Measurements from ENCODE around the gene FAM107B.

The FAM107B gene

DNA sequence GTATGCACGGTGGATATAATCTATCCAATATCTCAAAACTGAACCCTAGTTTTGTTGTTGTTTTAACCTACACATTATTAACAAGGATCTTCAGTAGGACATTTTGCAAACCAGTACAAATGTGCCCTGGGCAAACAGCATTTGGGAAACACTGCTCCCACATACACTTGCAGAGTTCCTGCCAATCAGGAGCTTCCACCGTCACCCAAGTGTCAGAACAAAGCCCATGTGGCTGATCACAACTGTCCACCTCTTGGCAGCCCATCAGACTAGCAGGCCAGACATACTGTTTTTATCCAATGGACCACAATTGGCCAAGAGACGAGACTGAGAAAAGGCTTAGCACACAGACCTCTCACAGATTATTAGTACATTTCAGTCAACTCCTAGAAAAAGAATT is 200.4 kb downstream of the FAM107B start:
- no peak overlapping the region for H3K4me3 ChIP-seq (ENCODE audit: low read length)
- H3K18ac ChIP-seq (ENCODE audit: low read length) = no peak overlapping the region
- H3K56ac ChIP-seq (ENCODE audit: low read length) = no peak overlapping the region
- H2BK5ac ChIP-seq (ENCODE audit: low read length) = no peak overlapping the region
- no peak overlapping the region for H2AK5ac ChIP-seq (ENCODE audit: low read length)
- peaks cover 8% of the 10 kb centered on the region for H3K4me1 ChIP-seq (ENCODE audit: control insufficient read depth, low read depth, low read length)
- no peak overlapping the region for H3K9ac ChIP-seq (ENCODE audit: low read length)
- no peak overlapping the region for H2BK120ac ChIP-seq (ENCODE audit: low read depth, low read length)
- peaks cover 17% of the 10 kb centered on the region for H3K79me1 ChIP-seq (ENCODE audit: low read length)
- no peak overlapping the region for H3K4me2 ChIP-seq (ENCODE audit: low read length)
- no peak overlapping the region for H4K5ac ChIP-seq (ENCODE audit: low read length)
- no peak overlapping the region for H2BK15ac ChIP-seq (replicated peaks; ENCODE audit: low read depth)
- no CpG with 5 or more reads among the region's 3 CpGs for WGBS (ENCODE audit: extremely low coverage, insufficient coverage, low lambda C conversion rate)
- no peak overlapping the region for H3K23ac ChIP-seq (ENCODE audit: low read length)
- H3K4ac ChIP-seq (ENCODE audit: low read depth, low read length) = no peak overlapping the region
- DNase-seq = no peak
- no peak overlapping the region for H3K27ac ChIP-seq (ENCODE audit: low read depth, low read length)
- H3K27me3 ChIP-seq (ENCODE audit: insufficient read depth, low read length, poor library complexity) = no peaks in the 10 kb centered on the region
- no peak overlapping the region for H4K8ac ChIP-seq (ENCODE audit: low read depth, low read length)
- H3K36me3 ChIP-seq (ENCODE audit: control insufficient read depth, insufficient read depth, low read length) = no peaks in the 10 kb centered on the region
- H3K79me2 ChIP-seq (ENCODE audit: control insufficient read depth, insufficient read depth, low read length) = peaks cover 15% of the 10 kb centered on the region

DNA sequence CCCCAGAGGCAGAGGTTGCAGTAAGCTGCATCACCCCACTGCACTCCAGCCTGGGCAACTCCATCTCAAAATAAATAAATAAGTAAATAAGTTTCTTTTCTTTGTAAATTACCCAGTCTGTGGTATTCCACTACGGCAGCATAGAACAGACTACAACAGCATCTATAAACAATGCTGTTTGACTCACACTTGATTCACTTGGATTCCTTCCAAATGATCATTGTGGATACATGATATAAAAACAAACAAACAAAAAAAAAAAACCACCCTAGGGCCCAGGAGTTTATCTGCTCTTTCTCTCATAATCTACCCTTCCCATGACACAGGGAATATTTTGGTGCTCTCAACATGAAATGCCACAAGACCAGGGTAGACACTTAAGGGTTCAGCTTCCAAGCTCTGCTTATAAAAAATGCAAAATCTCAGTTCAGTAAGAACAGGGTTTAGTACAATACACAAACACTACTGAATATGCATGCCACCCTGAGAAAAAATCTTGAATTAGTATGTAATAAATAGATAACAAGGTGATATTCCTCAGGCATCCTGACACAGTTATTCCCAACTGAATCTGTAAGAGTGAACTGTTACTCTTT is 200.9 kb downstream of the FAM107B start:
- no peak overlapping the region for H3K56ac ChIP-seq (ENCODE audit: low read length)
- no peak overlapping the region for H4K8ac ChIP-seq (ENCODE audit: low read depth, low read length)
- H3K23ac ChIP-seq (ENCODE audit: low read length) = no peak overlapping the region
- H3K4me2 ChIP-seq (ENCODE audit: low read length) = no peak overlapping the region
- no peak overlapping the region for H3K27ac ChIP-seq (ENCODE audit: low read depth, low read length)
- H3K9ac ChIP-seq (ENCODE audit: low read length) = no peak overlapping the region
- no peak overlapping the region for H3K18ac ChIP-seq (ENCODE audit: low read length)
- peaks cover 18% of the 10 kb centered on the region for H3K79me1 ChIP-seq (ENCODE audit: low read length)
- no peak overlapping the region for H3K4ac ChIP-seq (ENCODE audit: low read depth, low read length)
- DNase-seq = no peak
- H3K36me3 ChIP-seq (ENCODE audit: control insufficient read depth, insufficient read depth, low read length) = no peaks in the 10 kb centered on the region
- H2BK15ac ChIP-seq (replicated peaks; ENCODE audit: low read depth) = no peak overlapping the region
- no peak overlapping the region for H4K5ac ChIP-seq (ENCODE audit: low read length)
- H3K4me3 ChIP-seq (ENCODE audit: low read length) = no peak overlapping the region
- no CpG with 5 or more reads among the region's 1 CpG for WGBS (ENCODE audit: extremely low coverage, insufficient coverage, low lambda C conversion rate)
- no peak overlapping the region for H2BK5ac ChIP-seq (ENCODE audit: low read length)
- H3K27me3 ChIP-seq (ENCODE audit: insufficient read depth, low read length, poor library complexity) = no peaks in the 10 kb centered on the region
- H3K4me1 ChIP-seq (ENCODE audit: control insufficient read depth, low read depth, low read length) = peaks cover 8% of the 10 kb centered on the region
- H2BK120ac ChIP-seq (ENCODE audit: low read depth, low read length) = no peak overlapping the region
- H2AK5ac ChIP-seq (ENCODE audit: low read length) = no peak overlapping the region
- peaks cover 15% of the 10 kb centered on the region for H3K79me2 ChIP-seq (ENCODE audit: control insufficient read depth, insufficient read depth, low read length)

DNA sequence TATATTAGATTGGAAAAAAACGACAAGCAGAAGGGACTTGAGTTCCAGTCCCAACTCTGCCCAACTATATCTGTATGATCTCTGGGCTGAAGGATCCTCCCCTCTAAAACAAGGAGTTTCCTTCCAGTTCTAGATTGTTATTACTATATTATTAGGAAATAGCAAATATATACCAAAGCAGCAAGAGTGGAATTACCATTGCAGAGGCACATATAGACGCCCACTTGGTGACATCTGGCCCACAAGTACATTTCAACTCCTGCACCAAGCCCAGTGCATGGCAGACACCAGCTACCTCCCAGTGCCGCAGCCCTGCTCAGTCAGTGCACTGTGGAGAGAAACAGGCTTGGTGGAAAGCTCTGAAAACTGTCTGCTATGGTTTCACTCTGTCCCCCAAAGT is 201.9 kb downstream of the FAM107B start:
- H3K79me2 ChIP-seq (ENCODE audit: control insufficient read depth, insufficient read depth, low read length) = peaks cover 15% of the 10 kb centered on the region
- DNase-seq = no peak
- no peaks in the 10 kb centered on the region for H3K27me3 ChIP-seq (ENCODE audit: insufficient read depth, low read length, poor library complexity)
- no peak overlapping the region for H3K4me3 ChIP-seq (ENCODE audit: low read length)
- no peak overlapping the region for H3K23ac ChIP-seq (ENCODE audit: low read length)
- H2BK15ac ChIP-seq (replicated peaks; ENCODE audit: low read depth) = no peak overlapping the region
- H3K18ac ChIP-seq (ENCODE audit: low read length) = no peak overlapping the region
- H4K8ac ChIP-seq (ENCODE audit: low read depth, low read length) = no peak overlapping the region
- no peak overlapping the region for H2BK120ac ChIP-seq (ENCODE audit: low read depth, low read length)
- no CpG with 5 or more reads among the region's 3 CpGs for WGBS (ENCODE audit: extremely low coverage, insufficient coverage, low lambda C conversion rate)
- no peaks in the 10 kb centered on the region for H3K36me3 ChIP-seq (ENCODE audit: control insufficient read depth, insufficient read depth, low read length)
- H3K9ac ChIP-seq (ENCODE audit: low read length) = no peak overlapping the region
- no peak overlapping the region for H3K4ac ChIP-seq (ENCODE audit: low read depth, low read length)
- H2AK5ac ChIP-seq (ENCODE audit: low read length) = no peak overlapping the region
- no peak overlapping the region for H3K4me2 ChIP-seq (ENCODE audit: low read length)
- peaks cover 21% of the 10 kb centered on the region for H3K79me1 ChIP-seq (ENCODE audit: low read length)
- H3K27ac ChIP-seq (ENCODE audit: low read depth, low read length) = no peak overlapping the region
- H3K56ac ChIP-seq (ENCODE audit: low read length) = no peak overlapping the region
- no peak overlapping the region for H2BK5ac ChIP-seq (ENCODE audit: low read length)
- H4K5ac ChIP-seq (ENCODE audit: low read length) = no peak overlapping the region
- peaks cover 1% of the 10 kb centered on the region for H3K4me1 ChIP-seq (ENCODE audit: control insufficient read depth, low read depth, low read length)

DNA sequence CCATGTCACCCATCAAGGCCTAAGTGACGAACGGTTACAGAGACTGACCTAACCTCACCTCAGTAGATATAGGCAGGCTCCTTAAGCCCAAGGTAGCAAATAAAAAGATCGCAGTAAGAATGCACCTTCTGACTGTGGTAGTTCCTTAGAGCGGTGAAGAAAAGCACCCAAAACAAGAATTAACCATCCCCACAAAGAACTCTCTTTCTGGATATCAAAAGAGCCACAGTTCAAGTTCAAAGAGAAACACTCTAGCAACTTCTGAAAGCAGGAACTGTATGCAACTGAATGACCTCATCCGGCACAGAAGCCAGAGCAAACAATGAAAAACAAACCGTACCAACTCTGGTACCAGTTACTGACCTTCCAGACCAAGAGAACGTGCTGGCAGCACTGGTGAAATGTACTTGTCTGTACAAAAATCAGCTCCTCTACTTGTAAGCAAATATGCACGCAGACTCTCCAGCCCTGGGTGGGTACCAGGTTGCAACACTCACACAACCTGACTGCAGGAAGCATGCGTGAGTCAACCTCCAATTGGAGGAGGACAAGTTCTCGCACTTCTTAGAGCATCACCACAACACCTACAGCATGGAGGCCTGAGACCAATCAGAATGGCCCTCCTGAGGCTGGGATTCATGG is 202.7 kb downstream of the FAM107B start:
- no CpG with 5 or more reads among the region's 10 CpGs for WGBS (ENCODE audit: extremely low coverage, insufficient coverage, low lambda C conversion rate)
- no peak overlapping the region for H3K27ac ChIP-seq (ENCODE audit: low read depth, low read length)
- no peak overlapping the region for H3K23ac ChIP-seq (ENCODE audit: low read length)
- no peak overlapping the region for H3K9ac ChIP-seq (ENCODE audit: low read length)
- no peak overlapping the region for H2AK5ac ChIP-seq (ENCODE audit: low read length)
- no peak overlapping the region for H3K4me2 ChIP-seq (ENCODE audit: low read length)
- no peaks in the 10 kb centered on the region for H3K36me3 ChIP-seq (ENCODE audit: control insufficient read depth, insufficient read depth, low read length)
- H3K56ac ChIP-seq (ENCODE audit: low read length) = no peak overlapping the region
- H3K18ac ChIP-seq (ENCODE audit: low read length) = no peak overlapping the region
- DNase-seq = no peak
- no peak overlapping the region for H4K8ac ChIP-seq (ENCODE audit: low read depth, low read length)
- H2BK15ac ChIP-seq (replicated peaks; ENCODE audit: low read depth) = no peak overlapping the region
- H2BK120ac ChIP-seq (ENCODE audit: low read depth, low read length) = no peak overlapping the region
- no peak overlapping the region for H2BK5ac ChIP-seq (ENCODE audit: low read length)
- no peak overlapping the region for H4K5ac ChIP-seq (ENCODE audit: low read length)
- peaks cover 23% of the 10 kb centered on the region for H3K79me1 ChIP-seq (ENCODE audit: low read length)
- H3K79me2 ChIP-seq (ENCODE audit: control insufficient read depth, insufficient read depth, low read length) = peaks cover 15% of the 10 kb centered on the region
- H3K4me1 ChIP-seq (ENCODE audit: control insufficient read depth, low read depth, low read length) = no peaks in the 10 kb centered on the region
- no peak overlapping the region for H3K4ac ChIP-seq (ENCODE audit: low read depth, low read length)
- H3K27me3 ChIP-seq (ENCODE audit: insufficient read depth, low read length, poor library complexity) = no peaks in the 10 kb centered on the region
- no peak overlapping the region for H3K4me3 ChIP-seq (ENCODE audit: low read length)

DNA sequence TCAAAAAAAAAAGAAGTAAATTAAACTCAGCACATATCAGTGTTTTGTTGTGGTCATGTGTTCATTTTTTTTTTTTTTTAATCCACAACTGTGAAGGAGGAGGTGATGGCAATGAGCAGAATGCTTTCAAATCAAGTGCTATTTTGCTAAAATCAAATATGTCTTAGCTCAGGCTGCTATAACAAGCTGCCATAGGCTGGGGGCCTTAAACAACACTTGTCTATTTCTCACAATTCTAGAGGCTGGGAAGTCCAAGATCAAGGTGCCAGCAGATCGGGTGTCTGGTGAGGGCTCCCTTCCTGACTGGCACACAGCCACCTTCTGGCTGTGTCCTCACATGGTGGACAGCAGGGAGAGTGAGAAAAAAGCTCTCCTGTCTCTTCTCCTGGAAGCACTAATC is 203.9 kb downstream of the FAM107B start:
- no peak overlapping the region for H3K9ac ChIP-seq (ENCODE audit: low read length)
- no peak overlapping the region for H2BK5ac ChIP-seq (ENCODE audit: low read length)
- no peak overlapping the region for H3K18ac ChIP-seq (ENCODE audit: low read length)
- H2AK5ac ChIP-seq (ENCODE audit: low read length) = no peak overlapping the region
- peaks cover 23% of the 10 kb centered on the region for H3K79me1 ChIP-seq (ENCODE audit: low read length)
- no peak overlapping the region for H3K56ac ChIP-seq (ENCODE audit: low read length)
- no peaks in the 10 kb centered on the region for H3K36me3 ChIP-seq (ENCODE audit: control insufficient read depth, insufficient read depth, low read length)
- H3K23ac ChIP-seq (ENCODE audit: low read length) = no peak overlapping the region
- no peak overlapping the region for H3K4ac ChIP-seq (ENCODE audit: low read depth, low read length)
- H2BK120ac ChIP-seq (ENCODE audit: low read depth, low read length) = no peak overlapping the region
- H3K4me2 ChIP-seq (ENCODE audit: low read length) = no peak overlapping the region
- no peak overlapping the region for H3K27ac ChIP-seq (ENCODE audit: low read depth, low read length)
- WGBS (ENCODE audit: extremely low coverage, insufficient coverage, low lambda C conversion rate) = no CpG with 5 or more reads among the region's 1 CpG
- H2BK15ac ChIP-seq (replicated peaks; ENCODE audit: low read depth) = no peak overlapping the region
- no peak overlapping the region for H4K5ac ChIP-seq (ENCODE audit: low read length)
- H3K4me1 ChIP-seq (ENCODE audit: control insufficient read depth, low read depth, low read length) = no peaks in the 10 kb centered on the region
- H3K27me3 ChIP-seq (ENCODE audit: insufficient read depth, low read length, poor library complexity) = no peaks in the 10 kb centered on the region
- DNase-seq = no peak
- H3K4me3 ChIP-seq (ENCODE audit: low read length) = no peak overlapping the region
- no peak overlapping the region for H4K8ac ChIP-seq (ENCODE audit: low read depth, low read length)
- peaks cover 12% of the 10 kb centered on the region for H3K79me2 ChIP-seq (ENCODE audit: control insufficient read depth, insufficient read depth, low read length)

Measured in mesendoderm (in vitro differentiated cells).